HCT116 (cell line): ENCODE measurements around the gene COX4I2. TPM values are rescaled to one million over a fixed set of nuclear protein-coding genes. Genes with fewer than 3 reads are reported as not detected.

ENCODE experiments used
- ATAC-seq: fragments of 200-7000 bp; cut with Tn5 transposase; 2 replicates; pipeline ENCODE4 v1.9.1; 2020; ENCODE audit warnings: mild to moderate bottlenecking, moderate library complexity
- BruUV-seq: library from RNA; stranded (reverse); fragments of 400-500 nt; replicated peaks from 2 replicates; lab custom pipeline; 2021; lab: Mats Ljungman, UMichigan
- CTCF ChIA-PET: fragments of 300-600 bp; sonication (Branson Sonifier 250); formaldehyde crosslinking; loops from one replicate; lab custom pipeline; 2021; ENCODE audit warnings: antibody characterized with exemption; lab: Charles Lee
- POLR2A ChIA-PET: fragments of 300-600, 350-600 bp; sonication (Branson Sonifier 250); formaldehyde crosslinking; loops from one replicate; lab custom pipeline; 2021; ENCODE audit warnings: antibody characterized with exemption; lab: Charles Lee
- RAD21 ChIA-PET, 2 experiments: fragments of 300-600 bp; sonication (Branson Sonifier 250); formaldehyde crosslinking; loops; one replicate each; lab custom pipeline; 2023; ENCODE audit warnings: low total read pairs in 2 of 2; ENCODE audit not compliant: uncharacterized antibody in 2 of 2, unreplicated experiment in 2 of 2, low non-redundant PET in 1 of 2; lab: Charles Lee
- DNase-seq: peaks from one replicate; pipeline ENCODE4 v3.0.0-alpha.2; 2010; ENCODE audit warnings: low read depth, low spot score
- H2AFZ ChIP-seq: fragments of 200-600 bp; shearing (Covaris generic), sonication (generic); 2 replicates; pipeline ENCODE4 v1.6.1; 2017; ENCODE audit warnings: low read depth, mixed run types, mixed read lengths, antibody characterized with exemption, low read length; ENCODE audit not compliant: poor library complexity, severe bottlenecking
- H3K27ac ChIP-seq: 2 replicates; pipeline ENCODE4 v1.5.1; 2012; ENCODE audit warnings: low read depth, low read length
- H3K27me3 ChIP-seq: fragments of 200-600 bp; sonication (generic); 2 replicates; pipeline ENCODE4 v1.6.1; 2016; ENCODE audit warnings: mixed run types, low read length, mixed read lengths; ENCODE audit not compliant: insufficient read depth
- H3K36me3 ChIP-seq, 2 experiments: fragments of 200-500 bp in 1 of 2; fragments of 200-600 bp in 1 of 2; sonication (Bioruptor generic) in 1 of 2; sonication (generic) in 1 of 2; 2 replicates each; pipeline versions ENCODE4 v1.5.1 to v1.6.1; 2014 to 2016; ENCODE audit warnings: low read length in 2 of 2, inconsistent platforms in 1 of 2, mixed read lengths in 1 of 2, mixed run types in 1 of 2; ENCODE audit not compliant: insufficient read depth in 2 of 2, control insufficient read depth in 1 of 2
- H3K4me1 ChIP-seq, 2 experiments: fragments of 200-600 bp in 1 of 2; sonication (generic) in 1 of 2; 2 replicates each; pipeline versions ENCODE4 v1.5.1 to v1.6.1; 2012 to 2017; ENCODE audit warnings: low read length in 2 of 2, inconsistent platforms in 1 of 2, mild to moderate bottlenecking in 1 of 2, mixed read lengths in 1 of 2, mixed run types in 1 of 2, moderate library complexity in 1 of 2; ENCODE audit not compliant: insufficient read depth in 2 of 2, control insufficient read depth in 1 of 2
- H3K4me2 ChIP-seq: fragments of 200-600 bp; sonication (generic); 2 replicates; pipeline ENCODE4 v1.6.1; 2017; ENCODE audit warnings: mixed run types, low read length, mixed read lengths
- H3K4me3 ChIP-seq, 2 experiments: fragments of 200-600 bp in 1 of 2; sonication (generic) in 1 of 2; replicated peaks in 1 of 2; 2 replicates each; pipeline ENCODE4 v1.5.1; 2011 to 2016; ENCODE audit warnings: low read length in 2 of 2, control low read depth in 1 of 2, low read depth in 1 of 2, mild to moderate bottlenecking in 1 of 2, mixed read lengths in 1 of 2, mixed run types in 1 of 2
- H3K79me2 ChIP-seq: fragments of 200-600 bp; sonication (generic); 2 replicates; pipeline ENCODE4 v1.6.1; 2017; ENCODE audit warnings: mild to moderate bottlenecking, mixed run types, low read length, moderate library complexity, mixed read lengths; ENCODE audit not compliant: insufficient read depth
- H3K9ac ChIP-seq: fragments of 200-600 bp; sonication (generic); 2 replicates; pipeline ENCODE4 v1.6.1; 2016; ENCODE audit warnings: low read length, mixed read lengths
- H3K9me2 ChIP-seq: fragments of 200-600 bp; sonication (generic), shearing (Covaris generic); 2 replicates; pipeline ENCODE4 v1.6.1; 2017; ENCODE audit warnings: mixed run types, mild to moderate bottlenecking, moderate library complexity; ENCODE audit not compliant: insufficient read depth
- H3K9me3 ChIP-seq, 2 experiments: fragments of 200-500 bp in 1 of 2; fragments of 200-600 bp in 1 of 2; sonication (Bioruptor generic) in 1 of 2; sonication (generic) in 1 of 2; 2 replicates each; pipeline ENCODE4 v1.6.1; 2014 to 2017; ENCODE audit warnings: low read length in 2 of 2, mixed read lengths in 2 of 2, inconsistent platforms in 1 of 2, low read depth in 1 of 2, mild to moderate bottlenecking in 1 of 2, mixed run types in 1 of 2, moderate library complexity in 1 of 2; ENCODE audit not compliant: control insufficient read depth in 1 of 2, insufficient read depth in 1 of 2
- H4K20me1 ChIP-seq: fragments of 200-600 bp; sonication (generic), shearing (Covaris generic); 2 replicates; pipeline ENCODE4 v1.6.1; 2017; ENCODE audit warnings: mixed run types, mild to moderate bottlenecking, moderate library complexity; ENCODE audit not compliant: insufficient read depth
- CTCF ChIP-seq, 3 experiments: fragments of 200-600 bp in 1 of 3; sonication (generic) in 1 of 3; IDR thresholded peaks in 2 of 3; conservative IDR thresholded peaks in 1 of 3; 2 replicates each; pipeline ENCODE4 v1.5.1; 2012 to 2017; ENCODE audit warnings: low read depth in 2 of 3, low read length in 2 of 3, antibody characterized with exemption in 1 of 3, borderline replicate concordance in 1 of 3, control low read depth in 1 of 3, mild to moderate bottlenecking in 1 of 3, mixed read lengths in 1 of 3, mixed run types in 1 of 3, moderate library complexity in 1 of 3; ENCODE audit not compliant: insufficient read depth in 1 of 3
- EGR1 ChIP-seq: IDR thresholded peaks from 2 replicates; pipeline ENCODE4 v1.6.1; 2012; ENCODE audit warnings: low read depth
- ELF1 ChIP-seq: IDR thresholded peaks from 2 replicates; pipeline ENCODE4 v1.6.1; 2012; ENCODE audit warnings: low read depth, borderline replicate concordance
- EZH2phosphoT487 ChIP-seq: fragments of 200-600 bp; IDR thresholded peaks from 2 replicates; pipeline ENCODE4 v1.6.1; 2018; ENCODE audit warnings: antibody characterized with exemption, borderline replicate concordance
- FOSL1 ChIP-seq: IDR thresholded peaks from 2 replicates; pipeline ENCODE4 v1.6.1; 2012; ENCODE audit warnings: low read depth
- POLR2A ChIP-seq: IDR thresholded peaks from 2 replicates; pipeline ENCODE4 v1.7.0; 2011; ENCODE audit warnings: borderline replicate concordance; ENCODE audit not compliant: insufficient read depth, insufficient read length; ENCODE audit errors: extremely low read depth
- POLR2AphosphoS5 ChIP-seq: IDR thresholded peaks from 2 replicates; pipeline ENCODE4 v1.6.1; 2011; ENCODE audit warnings: mild to moderate bottlenecking, low read depth, low read length, moderate library complexity
- REST ChIP-seq: IDR thresholded peaks from 2 replicates; pipeline ENCODE4 v1.6.1; 2012; ENCODE audit warnings: low read depth
- SP1 ChIP-seq: IDR thresholded peaks from 2 replicates; pipeline ENCODE4 v1.6.1; 2012; ENCODE audit warnings: low read depth
- SRF ChIP-seq: IDR thresholded peaks from 2 replicates; pipeline ENCODE4 v1.6.1; 2012; ENCODE audit warnings: low read depth
- TCF7L2 ChIP-seq: IDR thresholded peaks from 2 replicates; pipeline ENCODE4 v1.7.0; 2011; ENCODE audit warnings: borderline replicate concordance, inconsistent platforms; ENCODE audit not compliant: insufficient read depth, insufficient read length; ENCODE audit errors: extremely low read depth
- ZBTB33 ChIP-seq: IDR thresholded peaks from 2 replicates; pipeline ENCODE4 v1.6.1; 2011; ENCODE audit warnings: mild to moderate bottlenecking, low read length, moderate library complexity; ENCODE audit not compliant: insufficient replicate concordance; ENCODE audit errors: extremely low read depth
- intact Hi-C: fragments of 100-400 bp; cut with micrococcal nuclease; formaldehyde crosslinking; loops from 2 replicates; pipeline ENCODE4 v1.10.0; 2022
- total RNA-seq: library from RNA; stranded (reverse); gene quantifications from one replicate; pipeline ENCODE4 v1.2.1, GENCODE V29; 2021; ENCODE audit not compliant: unreplicated experiment

COX4I2 gene
- total RNA-seq, 1 experiment from 2014 or later = not detected

- peak; percentile 59 for TF ChIP-seq ZBTB33
- TF ChIP-seq POLR2A = peak; percentile 98
- no peak for TF ChIP-seq ELF1
- TF ChIP-seq EGR1 = no peak
- TF ChIP-seq, all 23 proteins: peak for 5
These were observed 30.7 kb upstream of the COX4I2 start (continued) for GRCh38 chr20:31606804-31607639.

- ATAC-seq (no peak), DNase-seq (peak; percentile 43)
- Histone ChIP-seq H3K9me2 (no peaks in the 10 kb centered on the region), H3K79me2 (peaks cover 27% of the 10 kb centered on the region), H3K36me3 (peaks cover 0 to 13% of the 10 kb centered on the region in 2 experiments; a peak in 2 of 4 replicates), H4K20me1 (no peaks in the 10 kb centered on the region; the same call in 1 of the 2 replicates), H3K4me1 (peaks cover 63 to 98% of the 10 kb centered on the region in 2 experiments), H3K9me3 (no peaks in the 10 kb centered on the region), H3K9ac (peak overlapping the region; percentile 99), H3K27ac (peak overlapping the region; percentile 98), H2AFZ (no peak overlapping the region), H3K27me3 (no peaks in the 10 kb centered on the region), H3K4me2 (peak overlapping the region; percentile 75), H3K4me3 (peak overlapping the region; percentile 91 to 96)
- CTCF ChIA-PET = interaction anchor here (1.3 to 8.2 kb wide), 4 partner anchors 14 to 116 kb away, joined by 4 to 589 read pairs (median 132); no protein-coding TSS in a partner anchor
- POLR2A ChIA-PET = interaction anchor here (1.0 to 20.0 kb wide), 13 partner anchors 12 to 123 kb away, joined by 3 to 1106 read pairs (median 4); a partner anchor contains a TSS
- BruUV-seq = no TSS peak
- intact Hi-C loops = loop anchor here (1.0 kb wide), 2 partner anchors 14 to 34 kb away; no protein-coding TSS in a partner anchor
- RAD21 ChIA-PET = interaction anchor here (0.7 to 2.7 kb wide), 7 partner anchors 12 to 47 kb away, joined by 3 to 9 read pairs (median 3); no protein-coding TSS in a partner anchor
- TF ChIP-seq POLR2A (no peak), SP1 (no peak), POLR2AphosphoS5 (no peak), EZH2phosphoT487 (no peak), TCF7L2 (no peak), SRF (no peak), CTCF (IDR thresholded peaks at IDR 0.05 in 2 of 3, conservative IDR thresholded peaks at IDR 0.05 in 1 of 3; ENCODE audit: borderline replicate concordance in 1 of 3, insufficient read depth in 1 of 3, low read depth in 2 of 3, low read length in 2 of 3) (no peak), REST (no peak), FOSL1 (no peak)
These were observed 30.0 kb upstream of the COX4I2 start for GRCh38 chr20:31607640-31608250.
